HG03342 (cell line): ENCODE measurements around the gene ANXA2R.
"Not testable (repeated sequence)": the region's sequence is repeated elsewhere in the genome, so short reads cannot be mapped to it uniquely, and the experiment has no call there.

Source experiments
- ATAC-seq: cut with Tn5 transposase; IDR thresholded peaks from one replicate; pipeline ENCODE4 v1.9.1; 2021; ENCODE audit warnings: mild to moderate bottlenecking, moderate library complexity; ENCODE audit not compliant: unreplicated experiment

Gene ANXA2R

GRCh38 chr5:43061352-43062075, 21.4 kb upstream of the ANXA2R start:
- no peak for ATAC-seq

DNA sequence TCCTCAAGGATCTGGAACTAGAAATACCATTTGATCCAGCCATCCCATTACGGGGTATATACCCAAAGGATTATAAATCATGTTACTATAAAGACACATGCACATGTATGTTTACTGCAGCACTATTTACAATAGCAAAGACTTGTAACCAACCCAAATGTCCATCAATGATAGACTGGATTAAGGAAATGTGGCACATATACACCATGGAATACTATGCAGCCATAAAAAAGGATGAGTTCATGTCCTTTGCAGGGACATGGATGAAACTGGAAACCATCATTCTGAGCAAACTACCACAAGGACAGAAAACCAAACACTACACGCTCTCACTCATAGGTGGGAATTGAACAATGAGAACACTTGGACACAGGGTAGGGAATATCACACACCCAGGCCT, 19.9 kb upstream of the ANXA2R start:
- ATAC-seq: not testable (repeated sequence)

GRCh38 chr5:43055098-43055497, 15.0 kb upstream of the ANXA2R start:
- not testable (repeated sequence) for ATAC-seq

DNA sequence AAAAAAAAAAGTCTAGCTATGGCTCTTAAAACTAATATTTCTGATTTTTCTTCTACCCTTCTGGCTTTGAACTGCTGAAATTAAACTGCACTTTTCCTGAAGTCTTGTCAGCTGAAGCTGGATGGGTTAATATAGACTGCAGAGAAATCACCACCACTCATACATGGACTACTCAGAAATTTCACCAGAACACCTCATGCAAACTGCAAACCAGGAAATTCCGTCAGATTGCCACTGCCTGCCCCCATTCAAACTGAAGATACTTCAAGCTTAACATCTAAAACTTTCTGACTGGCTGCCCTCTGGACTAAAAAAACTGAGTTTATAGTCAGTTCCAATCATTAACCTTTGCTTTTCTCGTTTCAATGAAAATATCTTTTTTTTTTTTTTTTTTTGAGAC, 11.6 kb upstream of the ANXA2R start:
- ATAC-seq: no peak

- ATAC-seq: no peak
These were observed 10.3 kb upstream of the ANXA2R start for GRCh38 chr5:43050384-43050783.

- no peak for ATAC-seq
These were observed 9.1 kb upstream of the ANXA2R start for GRCh38 chr5:43049236-43049635.

DNA sequence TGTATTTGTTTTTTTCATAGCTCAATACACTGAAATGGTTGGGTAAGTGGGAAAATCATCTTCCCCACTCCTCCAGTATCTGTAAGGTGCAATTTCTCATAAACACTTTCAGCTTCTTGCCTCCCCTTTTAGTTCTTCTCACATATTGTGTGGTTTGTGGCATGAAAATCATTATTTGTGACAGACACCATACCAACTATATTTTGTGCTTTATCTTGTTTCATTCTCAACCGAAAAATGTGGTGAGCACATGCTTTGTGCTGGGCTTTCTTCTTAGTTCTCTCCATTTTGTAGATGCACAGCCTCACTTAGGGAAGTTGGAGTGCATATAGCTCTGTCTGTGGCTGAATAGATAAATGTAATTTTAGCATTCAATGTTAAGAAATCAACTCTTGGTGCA, 6.4 kb upstream of the ANXA2R start:
- no peak for ATAC-seq

- ATAC-seq: no peak
These were observed 5.1 kb upstream of the ANXA2R start for GRCh38 chr5:43045236-43045635.

DNA sequence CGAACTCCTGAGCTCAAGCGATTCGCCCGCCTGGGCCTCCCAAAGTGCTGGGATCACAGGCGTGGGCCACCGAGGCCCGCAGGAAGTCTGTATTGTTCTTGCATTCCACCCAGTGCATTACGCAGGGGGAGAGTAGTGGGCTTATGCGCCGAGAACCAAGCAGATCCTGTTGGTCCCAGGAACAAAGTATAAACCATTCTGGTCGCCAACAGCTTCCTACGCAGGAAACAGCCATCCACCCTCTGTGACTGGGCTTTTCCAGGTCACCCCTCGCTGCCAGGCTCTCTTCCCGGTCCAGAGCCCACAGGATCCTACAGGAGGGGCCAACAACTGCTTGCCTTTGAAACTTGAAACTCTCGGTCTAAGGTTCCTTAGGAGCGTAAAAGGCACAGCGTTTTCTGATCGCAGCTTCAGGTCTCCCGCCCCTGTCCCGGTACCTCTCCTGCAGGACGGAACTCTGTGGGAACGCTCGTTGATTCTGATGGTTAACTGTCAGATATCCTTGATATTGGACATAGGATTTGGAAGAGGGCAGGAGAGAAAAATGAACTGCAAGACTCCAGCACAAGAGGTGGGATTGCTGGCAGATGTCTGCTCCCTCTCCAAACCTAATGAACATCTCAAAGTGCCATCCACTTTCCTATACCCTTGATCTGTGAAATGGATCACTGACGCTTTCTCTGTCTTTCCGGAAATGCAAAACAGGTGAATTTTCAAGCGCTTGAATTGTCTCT, 4.2 kb upstream of the ANXA2R start:
- no peak for ATAC-seq

GRCh38 chr5:43043400-43043756, 3.3 kb upstream of the ANXA2R start:
- no peak for ATAC-seq

- peak; percentile 31 for ATAC-seq
These were observed 2.7 kb upstream of the ANXA2R start for GRCh38 chr5:43042626-43043399.

DNA sequence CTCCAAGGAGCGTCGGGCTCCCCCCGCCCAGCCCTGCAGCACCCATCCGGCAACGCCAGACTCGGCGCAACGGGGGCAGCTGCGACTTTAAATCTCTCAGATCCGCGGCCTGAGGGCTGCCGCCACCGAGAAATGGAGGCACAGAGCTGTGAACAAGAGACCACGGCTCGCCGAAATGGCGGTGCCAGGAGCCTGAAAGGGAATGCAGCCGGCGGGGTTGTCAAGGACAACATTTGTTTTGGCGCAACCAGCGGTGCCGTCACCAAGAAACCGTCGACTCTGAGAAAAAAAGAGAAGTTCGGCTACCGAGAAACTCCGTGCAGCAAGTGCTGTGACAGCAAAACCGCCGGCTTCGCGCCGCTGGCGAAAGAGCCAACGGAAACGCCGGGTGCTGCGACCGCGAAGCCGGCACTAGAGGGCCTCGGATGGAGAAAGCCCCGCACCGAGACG, 2.1 kb upstream of the ANXA2R start:
- peak; percentile 42 for ATAC-seq

GRCh38 chr5:43041669-43042175, 1.6 kb upstream of the ANXA2R start:
- ATAC-seq: peak; percentile 14

DNA sequence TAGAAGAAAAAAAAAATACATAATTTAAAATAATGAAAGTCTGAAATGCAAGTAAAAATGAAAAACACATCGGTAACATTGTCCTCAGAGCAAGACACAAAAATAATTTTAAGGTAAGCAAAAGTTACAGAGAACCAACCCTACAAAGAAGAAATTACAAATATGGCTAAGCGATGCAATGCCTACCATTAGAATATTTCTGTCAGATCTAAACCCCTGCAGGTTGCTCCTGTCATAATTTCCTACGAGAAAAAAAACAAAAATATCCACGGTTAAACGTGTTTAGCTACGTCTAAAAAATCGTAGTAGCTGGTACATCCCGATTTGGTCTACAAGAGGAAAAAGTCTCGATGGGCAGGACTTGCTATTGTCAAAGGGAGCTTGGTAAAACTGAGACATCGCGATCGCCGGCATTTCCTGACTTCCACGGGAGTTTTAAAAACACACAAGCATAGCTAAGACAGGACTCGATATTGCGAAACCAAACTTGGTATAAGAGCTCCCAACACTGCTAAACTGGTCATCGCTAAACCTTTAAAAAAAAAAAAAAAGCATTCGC, 1.1 kb upstream of the ANXA2R start:
- no peak for ATAC-seq

DNA sequence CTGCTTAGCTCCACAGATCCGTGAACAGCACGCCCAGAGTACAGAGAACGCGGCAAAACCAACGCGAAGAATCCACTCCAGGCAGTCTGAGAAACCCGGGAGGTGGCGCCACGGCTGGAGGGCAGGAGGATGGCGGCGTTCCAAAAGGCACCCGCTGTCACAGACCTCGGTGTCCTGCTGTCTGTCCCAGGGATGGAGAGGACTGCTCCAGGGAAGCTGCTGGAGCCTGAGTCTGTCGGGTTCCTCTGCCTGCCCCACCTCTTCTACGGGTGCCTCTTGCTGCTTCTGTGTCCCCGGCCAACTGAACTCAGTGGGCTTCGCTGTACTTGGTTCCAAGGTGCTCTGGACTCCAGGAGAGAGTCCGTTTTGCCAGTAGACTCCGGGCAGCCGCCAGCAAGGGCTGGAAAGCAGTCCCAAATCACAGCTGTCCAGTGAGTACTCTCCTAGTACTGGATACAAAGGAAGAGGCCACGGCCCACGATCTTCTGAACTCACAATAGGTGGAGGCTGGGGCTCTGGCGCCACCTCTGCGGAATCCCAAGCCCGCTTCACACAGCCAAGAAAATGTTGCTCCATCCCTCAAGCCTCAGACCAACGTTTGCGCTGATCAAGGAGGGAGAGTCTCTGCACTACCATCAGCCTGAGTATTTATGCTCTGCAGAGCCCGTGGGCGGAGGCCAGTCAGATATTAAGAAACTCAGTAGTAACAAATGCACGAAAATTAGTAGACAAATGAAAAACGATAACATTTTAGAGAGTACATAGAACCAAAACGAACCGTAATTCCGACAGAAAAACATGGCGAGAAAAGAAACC, 440 bp downstream of the ANXA2R start:
- ATAC-seq: no peak

- ATAC-seq: no peak
These were observed 1.0 kb downstream of the ANXA2R start for GRCh38 chr5:43039152-43039470.

DNA sequence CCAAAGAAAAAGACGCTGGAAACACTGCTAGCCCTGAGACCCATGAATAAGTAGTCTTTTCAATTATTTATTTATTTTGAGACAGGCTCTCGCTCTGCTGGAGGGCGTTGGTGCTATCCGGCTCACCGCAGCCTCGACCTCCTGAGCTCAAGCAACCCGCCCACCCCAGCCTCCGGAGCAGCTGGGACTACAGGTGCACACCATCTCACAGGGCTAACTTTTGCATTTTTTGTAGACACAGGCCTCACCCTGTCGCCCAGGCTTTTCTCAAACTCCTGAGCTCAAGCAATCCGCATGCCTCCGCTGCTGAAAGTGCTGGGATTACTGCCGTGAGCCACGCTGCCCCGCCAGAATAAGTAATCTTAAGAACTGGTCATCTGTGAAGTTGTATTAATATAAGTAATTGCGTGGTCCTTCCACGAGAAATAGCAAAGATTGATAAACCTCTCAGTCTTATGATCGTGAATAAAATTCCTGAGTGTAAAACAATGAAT, 1.6 kb downstream of the ANXA2R start:
- no peak for ATAC-seq

GRCh38 chr5:43037636-43038495, 2.3 kb downstream of the ANXA2R start:
- ATAC-seq: no peak

- no peak for ATAC-seq
These were observed 3.1 kb downstream of the ANXA2R start for GRCh38 chr5:43036856-43037635.
